Heart left ventricle (tissue), 13 donors: Measurements from ENCODE around the gene IQSEC1.
A peak's percentile ranks its signal among the peaks of the same experiment; 100 is the strongest.

Experiments used
- POLR2A ChIP-seq, 2 donors: fragments of 450-650 bp; IDR thresholded peaks; one replicate each; pipeline ENCODE4 v1.6.1; 2017; ENCODE audit warnings: antibody characterized with exemption in 2 of 2, mild to moderate bottlenecking in 2 of 2, moderate library complexity in 2 of 2
- TF ChIP-seq, protein P1 (sequence below), 12 donors: fragments of 200-600 bp; sonication (generic) in 4 of 12; IDR thresholded peaks; one replicate each; pipeline versions ENCODE4 v1.5.0 to v1.8.0; 2018 to 2022; ENCODE audit warnings: antibody characterized with exemption in 12 of 12, mild to moderate bottlenecking in 5 of 12
- donor health status: ischemic (EF 13 %, LVEDD 7.1; RV severe dilation, severe dysfunction).
- donor health status: DM: no; HTN: yes; CAD: no.
- donor health status: DM: no; HTN: no; CAD: no.
- donor health status: ischemic (EF 25% LVEDD 6.9; RV normal size, moderate dysfunction).
- donor health status: ischemic (EF 25% LVEDD 5.7; RV mildly dilated, moderate dysfunction).
- donor health status: ischemic (EF 35%, LVEDD 5.7; RV mildly dilated, moderate dysfunction).
- donor health status: nonischemic (EF 11% LVEDD 7.7; RV severe dilation, severe dysfunction).
- donor health status: DM: yes; HTN: yes; CAD: no.
- donor health status: PGD.
- donor health status: ischemic (EF 29% LVEDD 5.4; RV normal size, mild dysfunction).
- donor health status: nonischemic (EF 23%, LVEDD 6.1; RV moderate dilation, normal function).

GRCh38 chr3:13047296-13048165 lies 25.7 kb downstream of the IQSEC1 start:
- no peak for TF ChIP-seq POLR2A (IDR thresholded peaks at IDR 0.05)
- TF ChIP-seq, protein P1, sequence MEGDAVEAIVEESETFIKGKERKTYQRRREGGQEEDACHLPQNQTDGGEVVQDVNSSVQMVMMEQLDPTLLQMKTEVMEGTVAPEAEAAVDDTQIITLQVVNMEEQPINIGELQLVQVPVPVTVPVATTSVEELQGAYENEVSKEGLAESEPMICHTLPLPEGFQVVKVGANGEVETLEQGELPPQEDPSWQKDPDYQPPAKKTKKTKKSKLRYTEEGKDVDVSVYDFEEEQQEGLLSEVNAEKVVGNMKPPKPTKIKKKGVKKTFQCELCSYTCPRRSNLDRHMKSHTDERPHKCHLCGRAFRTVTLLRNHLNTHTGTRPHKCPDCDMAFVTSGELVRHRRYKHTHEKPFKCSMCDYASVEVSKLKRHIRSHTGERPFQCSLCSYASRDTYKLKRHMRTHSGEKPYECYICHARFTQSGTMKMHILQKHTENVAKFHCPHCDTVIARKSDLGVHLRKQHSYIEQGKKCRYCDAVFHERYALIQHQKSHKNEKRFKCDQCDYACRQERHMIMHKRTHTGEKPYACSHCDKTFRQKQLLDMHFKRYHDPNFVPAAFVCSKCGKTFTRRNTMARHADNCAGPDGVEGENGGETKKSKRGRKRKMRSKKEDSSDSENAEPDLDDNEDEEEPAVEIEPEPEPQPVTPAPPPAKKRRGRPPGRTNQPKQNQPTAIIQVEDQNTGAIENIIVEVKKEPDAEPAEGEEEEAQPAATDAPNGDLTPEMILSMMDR (IDR thresholded peaks at IDR 0.05): peak in 1 of 12 donors; percentile 8
